Effector CD4-positive, alpha-beta T cell (primary cell): ENCODE data around the gene SPAG16.

Experiments
- DNase-seq: peaks from one replicate; pipeline ENCODE4 v3.0.0-alpha.2; 2020

SPAG16 gene

GRCh38 chr2:214196260-214196659 lies 912.0 kb downstream of the SPAG16 start:
- DNase-seq: no peak

GRCh38 chr2:214201892-214202291 lies 917.6 kb downstream of the SPAG16 start:
- DNase-seq: no peak

- no peak for DNase-seq
Observed at GRCh38 chr2:214203214-214203613, 919.0 kb downstream of the SPAG16 start.

GRCh38 chr2:214203744-214204289 lies 919.6 kb downstream of the SPAG16 start:
- no peak for DNase-seq

- no peak for DNase-seq
Observed at GRCh38 chr2:214215107-214215506, 930.8 kb downstream of the SPAG16 start.

GRCh38 chr2:214217136-214217535 lies 932.9 kb downstream of the SPAG16 start:
- DNase-seq: no peak

GRCh38 chr2:214217599-214217998 lies 933.3 kb downstream of the SPAG16 start:
- no peak for DNase-seq

- DNase-seq: no peak
Observed at GRCh38 chr2:214220251-214220650, 936.0 kb downstream of the SPAG16 start.

GRCh38 chr2:214226061-214226460 lies 941.8 kb downstream of the SPAG16 start:
- DNase-seq: no peak

GRCh38 chr2:214232271-214232670 lies 948.0 kb downstream of the SPAG16 start:
- no peak for DNase-seq

GRCh38 chr2:214233164-214233563 lies 948.9 kb downstream of the SPAG16 start:
- no peak for DNase-seq

- DNase-seq: no peak
Observed at GRCh38 chr2:214242797-214243196, 958.5 kb downstream of the SPAG16 start.

- DNase-seq: no peak
Observed at GRCh38 chr2:214244847-214245246, 960.6 kb downstream of the SPAG16 start.

- no peak for DNase-seq
Observed at GRCh38 chr2:214246417-214246816, 962.2 kb downstream of the SPAG16 start.

GRCh38 chr2:214247531-214247930 lies 963.3 kb downstream of the SPAG16 start:
- no peak for DNase-seq

- no peak for DNase-seq
Observed at GRCh38 chr2:214255046-214255445, 970.8 kb downstream of the SPAG16 start.

GRCh38 chr2:214261683-214262082 lies 977.4 kb downstream of the SPAG16 start:
- DNase-seq: no peak

- no peak for DNase-seq
Observed at GRCh38 chr2:214264171-214264570, 979.9 kb downstream of the SPAG16 start.

GRCh38 chr2:214265991-214266489 lies 981.8 kb downstream of the SPAG16 start:
- DNase-seq: no peak

GRCh38 chr2:214277880-214278279 lies 993.6 kb downstream of the SPAG16 start:
- no peak for DNase-seq

- DNase-seq: no peak
Observed at GRCh38 chr2:214286011-214286410, 1001.7 kb downstream of the SPAG16 start.

- no peak for DNase-seq
Observed at GRCh38 chr2:214293593-214293992, 1009.3 kb downstream of the SPAG16 start.

GRCh38 chr2:214294426-214294825 lies 1010.2 kb downstream of the SPAG16 start:
- no peak for DNase-seq

GRCh38 chr2:214297423-214297822 lies 1013.2 kb downstream of the SPAG16 start:
- DNase-seq: no peak

GRCh38 chr2:214310319-214310718 lies 1026.1 kb downstream of the SPAG16 start:
- DNase-seq: no peak
